Measurements from ENCODE around the gene ARSB.

DNA sequence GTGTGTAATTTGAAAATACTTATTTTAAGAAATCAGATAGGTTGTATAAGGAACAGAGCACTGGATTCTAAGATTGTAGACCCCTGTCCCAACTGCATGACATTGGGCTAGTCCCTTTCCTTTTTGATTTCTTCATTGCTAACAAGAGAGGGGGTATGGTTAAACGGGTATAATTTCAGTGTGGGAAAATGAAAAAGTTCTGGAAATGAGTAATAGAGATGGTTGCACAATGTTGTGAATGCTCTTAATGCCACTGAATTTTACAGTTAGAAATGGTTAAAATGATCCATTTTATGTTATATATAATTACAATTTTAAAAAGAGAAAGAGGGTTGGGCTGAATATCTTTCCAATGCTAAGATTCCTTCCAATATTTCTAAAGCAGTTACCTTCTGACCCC lies 233.2 kb downstream of the ARSB start:
- TF ChIP-seq POLR2AphosphoS5 (IDR thresholded peaks at IDR 0.05; ENCODE audit: low read depth, low read length) = no peak
- TF ChIP-seq FOXP2 (optimal IDR thresholded peaks at IDR 0.05; ENCODE audit: borderline replicate concordance, extremely low read depth, extremely low read length, insufficient read depth) = no peak
- no peak for TF ChIP-seq REST (IDR thresholded peaks at IDR 0.05; ENCODE audit: insufficient read depth in 1 of 2, low read depth in 2 of 2, low read length in 2 of 2)
- no peak for TF ChIP-seq TAF1 (IDR thresholded peaks at IDR 0.05; ENCODE audit: borderline replicate concordance, insufficient read depth, low read length)

Measured in PFSK-1 (cell line).